Measurements from ENCODE around the gene ZNRF1.

ZNRF1 gene

DNA sequence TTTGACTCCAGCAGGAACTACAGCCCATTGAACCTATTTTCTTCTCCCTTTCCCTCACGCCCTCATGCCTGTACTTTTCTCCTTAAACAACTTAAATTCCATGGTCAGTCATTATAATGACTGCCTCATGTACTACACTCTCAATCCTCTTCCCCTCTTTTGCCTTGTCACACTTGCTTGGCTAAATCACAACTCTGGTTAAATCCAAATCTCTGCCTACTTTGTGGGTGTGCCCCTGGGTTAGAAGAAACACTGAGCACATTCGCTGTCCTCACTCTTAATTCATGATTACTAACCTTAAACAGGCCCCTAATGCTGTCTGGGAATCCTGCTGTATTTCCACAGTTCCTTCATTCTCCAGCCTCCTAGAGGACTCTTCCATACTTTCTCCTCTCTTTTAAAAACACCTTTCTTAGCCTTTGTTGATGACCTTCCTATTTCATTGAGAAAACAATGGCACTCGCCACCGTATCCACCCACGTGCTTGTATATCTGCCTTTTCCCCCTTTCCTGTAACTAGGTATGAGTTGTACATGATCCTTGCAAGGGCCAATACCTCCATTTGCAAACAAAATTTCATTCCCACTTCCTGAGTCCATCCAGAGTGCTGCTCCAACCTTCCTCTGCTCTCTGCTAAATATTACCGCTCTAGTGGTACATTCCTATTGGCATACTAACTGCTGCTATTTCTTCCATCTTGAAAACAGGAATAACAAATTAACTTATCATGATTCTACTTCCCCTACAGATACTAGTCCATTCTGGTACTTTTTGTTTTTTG, 28.9 kb downstream of the ZNRF1 start:
- DNase-seq = no peak

GRCh38 chr16:75028544-75029135, 29.8 kb downstream of the ZNRF1 start:
- DNase-seq = no peak

- no peak for DNase-seq
Measured at GRCh38 chr16:75029854-75030253, 31.0 kb downstream of the ZNRF1 start.

GRCh38 chr16:75032655-75033054, 33.8 kb downstream of the ZNRF1 start:
- no peak for DNase-seq

DNA sequence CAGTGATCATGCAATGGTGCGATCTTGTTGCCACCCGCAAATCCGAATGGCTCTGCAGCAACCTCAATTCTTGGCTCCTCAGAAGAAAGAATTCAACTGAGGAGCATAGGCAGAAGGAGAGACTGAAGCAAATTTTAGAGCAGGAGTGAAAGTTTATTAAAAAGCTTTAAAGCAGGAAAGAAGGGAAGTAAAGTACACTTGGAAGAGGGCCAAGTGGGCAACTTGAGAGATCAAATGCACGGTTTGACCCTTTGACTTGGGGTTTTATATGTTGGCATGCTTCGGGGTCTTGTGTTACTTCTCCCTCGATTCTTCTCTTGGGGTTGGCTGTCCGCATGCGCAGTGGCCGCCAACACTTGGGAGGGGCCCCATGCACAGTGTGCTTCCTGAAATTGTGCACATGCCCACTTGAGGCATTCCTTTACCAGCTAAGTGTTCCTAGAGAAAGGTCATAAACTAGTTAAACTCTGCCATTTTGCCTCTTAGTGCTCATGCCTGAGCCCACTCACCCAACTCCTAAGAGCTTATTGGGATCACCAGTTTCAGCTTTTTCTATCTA, 36.7 kb downstream of the ZNRF1 start:
- DNase-seq = no peak

DNA sequence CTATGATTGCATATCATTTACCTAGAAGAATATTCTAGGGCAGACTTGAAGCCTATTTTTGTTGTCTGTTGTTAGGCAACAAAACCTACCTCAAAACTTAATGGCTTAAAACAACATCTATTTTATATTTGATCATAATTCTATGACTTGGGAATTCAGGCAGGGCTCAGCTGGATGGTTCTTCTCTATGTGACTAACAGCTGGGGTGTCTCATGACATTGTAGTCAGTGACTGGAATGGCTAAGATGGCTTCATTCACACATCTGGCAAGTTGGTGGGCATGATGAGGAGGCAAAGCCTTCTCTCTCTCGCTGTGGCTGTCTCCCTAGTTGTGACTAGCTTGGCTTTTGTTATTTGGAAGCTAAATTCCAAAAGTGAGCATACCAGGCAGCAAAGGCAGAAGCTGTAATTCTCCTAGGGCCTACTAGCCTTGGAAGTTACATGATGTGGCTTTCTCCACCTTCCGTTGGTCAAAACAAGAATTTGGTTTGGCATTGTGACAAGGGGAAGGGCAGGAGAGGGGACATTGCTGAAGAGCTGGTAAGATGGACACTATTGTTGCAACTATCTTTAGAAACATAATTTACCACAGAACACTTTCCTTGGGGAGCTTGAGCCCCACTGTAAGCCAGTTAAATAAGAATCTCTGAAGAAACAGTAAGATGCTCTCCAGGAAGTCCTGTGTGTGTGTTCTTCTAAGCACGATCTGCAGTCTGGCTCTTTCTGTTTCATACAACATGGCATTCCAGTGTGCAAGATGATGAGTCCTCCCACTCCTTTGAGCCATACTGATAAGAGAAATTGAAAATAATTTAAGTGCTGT, 39.4 kb downstream of the ZNRF1 start:
- no peak for DNase-seq

GRCh38 chr16:75039941-75040340, 41.1 kb downstream of the ZNRF1 start:
- DNase-seq = no peak

DNA sequence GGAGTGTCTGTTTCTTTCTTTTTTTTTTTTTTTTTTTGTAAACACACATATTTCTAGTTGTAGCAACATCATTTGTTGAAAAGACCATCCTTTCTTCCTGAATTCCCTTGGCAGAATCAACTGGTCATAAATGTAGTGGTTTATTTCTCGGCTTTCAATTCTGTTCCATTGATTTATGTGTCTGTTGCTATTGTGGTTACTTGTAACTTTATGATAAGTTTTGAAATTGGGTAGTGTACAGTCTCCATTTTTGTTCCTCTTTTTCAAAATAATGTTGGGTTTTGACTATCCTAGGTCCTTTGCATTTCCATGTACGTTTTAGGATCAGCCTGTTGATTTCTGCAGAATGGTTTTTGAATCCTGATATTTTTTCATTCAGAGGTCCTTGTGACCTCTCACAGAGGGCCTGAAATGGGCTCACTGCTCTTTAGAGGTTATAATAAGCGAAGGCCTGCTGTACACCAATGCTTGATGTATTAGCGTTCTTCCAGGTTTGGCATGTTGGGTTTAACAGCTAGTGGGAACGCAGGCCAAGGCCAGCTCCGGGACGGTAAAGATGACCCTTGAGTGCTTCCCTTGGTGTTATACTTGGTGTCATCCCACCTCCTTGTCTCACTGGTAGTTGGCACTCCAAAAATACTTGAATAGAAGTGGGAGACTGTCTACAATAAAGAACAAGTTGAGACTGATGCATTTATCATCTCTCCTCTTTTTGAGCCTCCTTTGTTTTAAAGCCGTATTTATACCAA, 43.8 kb downstream of the ZNRF1 start:
- DNase-seq = peak; percentile 45 to 56

DNA sequence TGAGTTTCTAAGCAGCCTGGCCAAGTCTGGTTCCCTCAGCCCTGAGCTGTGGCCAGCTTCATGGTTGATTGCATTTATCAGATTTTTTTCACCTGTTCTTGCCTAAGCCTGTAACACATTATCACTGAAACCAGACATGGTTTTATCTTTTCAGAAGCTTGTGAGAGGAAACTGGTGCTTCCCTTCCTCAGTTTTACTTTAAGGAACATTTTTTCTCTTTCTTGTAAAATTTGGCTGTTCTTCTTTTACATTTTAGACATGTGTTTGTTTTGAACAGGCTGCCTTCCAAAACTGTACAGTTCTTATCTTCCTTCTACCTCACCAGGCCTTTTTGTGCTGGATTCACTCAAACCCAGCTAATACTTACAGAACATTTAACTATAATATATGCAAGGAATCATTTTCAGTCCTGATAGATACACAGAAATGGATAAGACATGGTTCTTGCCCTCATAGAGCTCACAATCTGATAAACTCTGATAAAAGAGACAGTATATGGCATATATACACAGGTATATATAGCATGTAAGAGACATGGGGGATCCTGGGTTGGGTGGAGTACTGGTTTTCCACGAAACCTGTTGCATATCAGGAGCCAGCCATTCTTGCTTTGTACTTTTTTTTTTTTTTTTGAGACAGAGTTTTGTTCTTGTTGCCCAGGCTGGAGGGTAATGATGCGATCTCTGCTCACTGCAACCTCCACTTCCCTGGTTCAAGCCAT, 44.5 kb downstream of the ZNRF1 start:
- no peak for DNase-seq

DNA sequence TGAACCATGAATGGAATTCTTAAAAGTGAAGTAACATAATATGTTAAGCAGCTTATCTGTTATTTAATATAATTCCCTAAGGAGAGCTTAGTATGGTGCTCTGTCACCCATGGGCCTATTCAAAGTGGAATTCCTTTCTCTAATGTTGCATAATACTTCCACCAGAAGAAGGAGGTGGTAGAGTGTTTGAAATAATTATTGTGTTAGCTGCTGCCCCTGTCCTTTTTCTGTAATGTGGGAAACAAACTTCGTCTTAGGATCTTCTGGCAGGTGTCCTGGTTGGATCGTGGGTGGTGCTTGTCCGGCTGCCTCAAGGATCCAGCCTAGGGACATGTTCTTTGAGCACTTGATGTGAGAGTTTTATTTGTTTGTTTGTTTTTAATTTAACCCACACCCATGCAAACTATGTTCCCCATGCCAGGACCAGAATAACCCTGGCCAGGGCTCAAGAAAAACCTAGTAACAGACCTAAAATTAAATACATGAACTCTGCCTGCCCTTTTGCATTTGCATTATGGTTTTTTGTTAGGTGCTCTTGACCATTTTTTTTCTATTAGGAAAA, 46.1 kb downstream of the ZNRF1 start:
- DNase-seq = no peak

DNA sequence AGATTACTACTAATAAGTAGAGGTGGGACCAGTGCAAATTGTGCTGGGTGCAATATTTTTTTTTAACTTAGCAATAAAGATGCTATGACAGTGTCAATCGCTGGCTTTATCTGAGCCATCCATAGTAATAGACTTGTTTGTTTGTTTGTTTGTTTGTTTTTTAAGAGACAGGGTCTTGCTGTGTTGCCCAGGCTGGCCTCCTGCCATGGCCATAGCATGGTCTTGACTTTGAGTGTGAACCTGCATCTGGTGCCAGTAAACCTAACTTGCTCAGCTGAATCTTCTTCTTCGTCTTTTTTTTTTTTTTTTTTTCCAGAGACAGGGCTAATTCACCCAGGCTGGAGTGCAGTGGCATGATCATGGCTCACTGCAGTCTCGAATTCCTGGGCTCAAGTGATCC, 46.6 kb downstream of the ZNRF1 start:
- DNase-seq = no peak

DNA sequence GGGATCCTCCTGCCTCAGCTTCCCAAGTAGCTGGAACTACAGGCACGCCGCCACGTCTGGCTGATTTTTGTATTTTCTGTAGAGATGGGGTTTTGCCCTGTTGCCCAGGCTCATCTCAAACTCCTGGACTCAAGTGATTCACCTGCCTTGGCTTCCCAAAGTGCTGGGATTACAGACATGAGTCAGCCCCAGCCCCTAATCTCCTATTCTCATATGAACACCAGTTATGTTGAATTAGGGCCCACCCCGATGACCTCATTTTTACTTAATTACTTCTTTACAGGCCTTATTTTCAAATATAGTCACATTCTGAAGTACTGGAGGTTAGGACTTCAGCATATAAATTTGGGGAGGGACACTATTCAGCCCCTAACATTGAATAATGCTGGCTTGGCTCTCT, 49.2 kb downstream of the ZNRF1 start:
- no peak for DNase-seq

- no peak for DNase-seq
Measured at GRCh38 chr16:75048530-75048929, 49.7 kb downstream of the ZNRF1 start.

- DNase-seq = no peak
Measured at GRCh38 chr16:75052481-75053202, 53.8 kb downstream of the ZNRF1 start.

GRCh38 chr16:75053791-75054555, 55.1 kb downstream of the ZNRF1 start:
- no peak for DNase-seq

GRCh38 chr16:75054556-75054947, 55.7 kb downstream of the ZNRF1 start:
- no peak for DNase-seq

- DNase-seq = no peak
Measured at GRCh38 chr16:75058806-75059205, 60.0 kb downstream of the ZNRF1 start.

DNA sequence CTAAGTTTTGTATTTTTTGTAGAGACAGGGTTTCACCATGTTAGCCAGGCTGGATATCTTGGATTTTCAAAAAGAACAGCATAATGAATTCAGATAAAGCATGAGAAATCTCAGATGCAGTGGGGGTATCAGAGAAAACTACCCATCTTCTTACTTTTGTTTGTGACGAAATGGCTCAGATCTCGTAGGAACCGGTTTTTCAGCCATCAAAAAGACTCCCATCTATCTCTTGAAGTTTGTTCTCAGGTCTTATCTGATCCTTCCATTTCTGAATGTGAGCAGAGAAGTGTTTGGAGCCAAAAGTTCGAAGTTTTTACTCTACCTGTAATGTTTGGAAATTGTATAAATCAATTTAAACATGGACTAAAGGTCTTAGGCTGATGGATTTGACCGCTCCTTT, 60.6 kb downstream of the ZNRF1 start:
- DNase-seq = no peak

GRCh38 chr16:75060723-75061122, 61.9 kb downstream of the ZNRF1 start:
- DNase-seq = peak; percentile 61 to 66

DNA sequence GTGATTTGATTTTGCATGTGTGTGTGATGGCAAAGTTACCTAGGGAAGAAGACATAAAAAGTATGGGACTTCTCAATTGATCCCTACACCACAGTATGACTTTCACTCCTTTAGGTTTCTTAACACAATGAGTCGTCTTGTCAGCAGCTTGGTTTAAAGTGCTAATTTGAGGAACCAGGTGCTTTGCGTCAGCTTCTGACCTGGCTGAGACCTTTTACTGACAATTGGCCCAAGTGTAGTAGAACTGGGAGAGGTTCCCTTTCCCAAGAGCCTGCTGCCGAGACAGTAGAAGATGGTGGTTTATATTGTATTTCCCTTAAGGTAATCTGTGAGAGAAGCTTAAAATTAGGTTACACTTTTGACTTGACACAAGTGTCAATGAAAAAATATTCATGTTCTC, 62.8 kb downstream of the ZNRF1 start:
- no peak for DNase-seq
